Measurements from ENCODE around the gene ANKRD37. TPM values are rescaled to one million over a fixed set of nuclear protein-coding genes. Genes with fewer than 3 reads are reported as not detected.

Gene ANKRD37
- polyA plus RNA-seq, 4 donors = 7.4 to 12.7 (median 8.4) TPM

GRCh38 chr4:185412412-185412811, 15.8 kb downstream of the ANKRD37 start:
- Histone ChIP-seq H3K9me3 (ENCODE audit: control insufficient read depth in 2 of 2, insufficient read depth in 1 of 2, low read depth in 1 of 2, low read length in 1 of 2) (peaks cover 0 to 3% of the 10 kb centered on the region in 2 donors), H3K36me3 (ENCODE audit: control insufficient read depth in 3 of 3, insufficient read depth in 2 of 3, low read depth in 1 of 3, low read length in 3 of 3) (peaks cover 4 to 27% (median 6%) of the 10 kb centered on the region in 3 donors), H3K4me1 (ENCODE audit: control insufficient read depth in 3 of 3, insufficient read depth in 2 of 3, low read depth in 1 of 3, low read length in 2 of 3) (no peaks in the 10 kb centered on the region), H3K27ac (ENCODE audit: low read depth in 1 of 3, low read length in 2 of 3) (no peak overlapping the region), H3K27me3 (ENCODE audit: control insufficient read depth in 3 of 3, insufficient read depth in 3 of 3, low read length in 3 of 3) (no peaks in the 10 kb centered on the region), H3K4me3 (ENCODE audit: low read depth in 1 of 3, low read length in 3 of 3) (no peak overlapping the region)
- DNase-seq = no peak
- 88 to 97% (median 94%) methylated on average over 5 of the region's 5 CpGs for WGBS, 3 donors
- FAIRE-seq = no peak

GRCh38 chr4:185416955-185417354, 20.3 kb downstream of the ANKRD37 start:
- H3K4me3 ChIP-seq (ENCODE audit: low read depth in 1 of 3, low read length in 3 of 3) = no peak overlapping the region
- no peaks in the 10 kb centered on the region for H3K9me3 ChIP-seq (ENCODE audit: control insufficient read depth in 2 of 2, insufficient read depth in 1 of 2, low read depth in 1 of 2, low read length in 1 of 2)
- H3K27ac ChIP-seq (ENCODE audit: low read depth in 1 of 3, low read length in 2 of 3) = no peak overlapping the region
- no peaks in the 10 kb centered on the region for H3K27me3 ChIP-seq (ENCODE audit: control insufficient read depth in 3 of 3, insufficient read depth in 3 of 3, low read length in 3 of 3)
- FAIRE-seq (no peak), DNase-seq (no peak)
- H3K36me3 ChIP-seq (ENCODE audit: control insufficient read depth in 3 of 3, insufficient read depth in 2 of 3, low read depth in 1 of 3, low read length in 3 of 3) = peaks cover 5 to 14% (median 6%) of the 10 kb centered on the region in 3 donors
- no peaks in the 10 kb centered on the region for H3K4me1 ChIP-seq (ENCODE audit: control insufficient read depth in 3 of 3, insufficient read depth in 2 of 3, low read depth in 1 of 3, low read length in 2 of 3)

- WGBS, 3 donors = 68 to 84% (median 77%) methylated on average over 2 of the region's 2 CpGs
- H3K4me3 ChIP-seq (ENCODE audit: low read depth in 1 of 3, low read length in 3 of 3) = no peak overlapping the region
- no peaks in the 10 kb centered on the region for H3K9me3 ChIP-seq (ENCODE audit: control insufficient read depth in 2 of 2, insufficient read depth in 1 of 2, low read depth in 1 of 2, low read length in 1 of 2)
- FAIRE-seq (no peak), DNase-seq (no peak)
- H3K4me1 ChIP-seq (ENCODE audit: control insufficient read depth in 3 of 3, insufficient read depth in 2 of 3, low read depth in 1 of 3, low read length in 2 of 3) = peaks cover 0 to 7% (median 3%) of the 10 kb centered on the region in 3 donors
- no peaks in the 10 kb centered on the region for H3K27me3 ChIP-seq (ENCODE audit: control insufficient read depth in 3 of 3, insufficient read depth in 3 of 3, low read length in 3 of 3)
- peaks cover 2 to 6% (median 3%) of the 10 kb centered on the region in 3 donors for H3K36me3 ChIP-seq (ENCODE audit: control insufficient read depth in 3 of 3, insufficient read depth in 2 of 3, low read depth in 1 of 3, low read length in 3 of 3)
- H3K27ac ChIP-seq (ENCODE audit: low read depth in 1 of 3, low read length in 2 of 3) = no peak overlapping the region
Observed at GRCh38 chr4:185421366-185422124, 24.9 kb downstream of the ANKRD37 start.

GRCh38 chr4:185424905-185425646, 28.4 kb downstream of the ANKRD37 start:
- Histone ChIP-seq H3K27me3 (ENCODE audit: control insufficient read depth in 3 of 3, insufficient read depth in 3 of 3, low read length in 3 of 3) (no peaks in the 10 kb centered on the region), H3K4me1 (ENCODE audit: control insufficient read depth in 3 of 3, insufficient read depth in 2 of 3, low read depth in 1 of 3, low read length in 2 of 3) (peaks cover 0 to 7% (median 3%) of the 10 kb centered on the region in 3 donors), H3K4me3 (ENCODE audit: low read depth in 1 of 3, low read length in 3 of 3) (peak overlapping the region; percentile 66 to 97 (median 84)), H3K27ac (ENCODE audit: low read depth in 1 of 3, low read length in 2 of 3) (peak overlapping the region; percentile 77 to 97 (median 81)), H3K9me3 (ENCODE audit: control insufficient read depth in 2 of 2, insufficient read depth in 1 of 2, low read depth in 1 of 2, low read length in 1 of 2) (no peaks in the 10 kb centered on the region), H3K36me3 (ENCODE audit: control insufficient read depth in 3 of 3, insufficient read depth in 2 of 3, low read depth in 1 of 3, low read length in 3 of 3) (peaks cover 0 to 3% (median 2%) of the 10 kb centered on the region in 3 donors)
- 12 to 15% (median 15%) methylated on average over 13 of the region's 13 CpGs for WGBS, 3 donors
- DNase-seq = no peak
- FAIRE-seq = no peak

GRCh38 chr4:185425647-185426352, 29.2 kb downstream of the ANKRD37 start, which contains the start of gene UFSP2:
Gene UFSP2 (minus strand): TSS chr4:185425964. CDS start chr4:185425868, 96 bp downstream.
- WGBS, 3 donors = 0% methylated on average over 64 to 66 of the region's 66 CpGs

GRCh38 chr4:185426960-185427688, 30.5 kb downstream of the ANKRD37 start:
- Histone ChIP-seq H3K27me3 (ENCODE audit: control insufficient read depth in 3 of 3, insufficient read depth in 3 of 3, low read length in 3 of 3) (no peaks in the 10 kb centered on the region), H3K36me3 (ENCODE audit: control insufficient read depth in 3 of 3, insufficient read depth in 2 of 3, low read depth in 1 of 3, low read length in 3 of 3) (no peaks in the 10 kb centered on the region), H3K9me3 (ENCODE audit: control insufficient read depth in 2 of 2, insufficient read depth in 1 of 2, low read depth in 1 of 2, low read length in 1 of 2) (no peaks in the 10 kb centered on the region), H3K4me1 (ENCODE audit: control insufficient read depth in 3 of 3, insufficient read depth in 2 of 3, low read depth in 1 of 3, low read length in 2 of 3) (peaks cover 0 to 7% (median 3%) of the 10 kb centered on the region in 3 donors), H3K27ac (ENCODE audit: low read depth in 1 of 3, low read length in 2 of 3) (no peak overlapping the region), H3K4me3 (ENCODE audit: low read depth in 1 of 3, low read length in 3 of 3) (no peak overlapping the region)
- DNase-seq (no peak), FAIRE-seq (no peak)
- 87 to 90% (median 89%) methylated on average over 21 to 22 of the region's 22 CpGs for WGBS, 3 donors

More at GRCh38 chr4:185425647-185426352, 29.2 kb downstream of the ANKRD37 start, which contains the start of gene UFSP2:
- Histone ChIP-seq H3K27ac (ENCODE audit: low read depth in 1 of 3, low read length in 2 of 3) (peak within 1 kb of the TSS; percentile 77 to 97 (median 81)), H3K36me3 (ENCODE audit: control insufficient read depth in 3 of 3, insufficient read depth in 2 of 3, low read depth in 1 of 3, low read length in 3 of 3) (peaks cover 0 to 3% (median 2%) of the 10 kb centered on the region in 3 donors), H3K9me3 (ENCODE audit: control insufficient read depth in 2 of 2, insufficient read depth in 1 of 2, low read depth in 1 of 2, low read length in 1 of 2) (no peaks in the 10 kb centered on the region), H3K4me3 (ENCODE audit: low read depth in 1 of 3, low read length in 3 of 3) (peak within 1 kb of the TSS; percentile 66 to 97 (median 84)), H3K27me3 (ENCODE audit: control insufficient read depth in 3 of 3, insufficient read depth in 3 of 3, low read length in 3 of 3) (no peaks in the 10 kb centered on the region), H3K4me1 (ENCODE audit: control insufficient read depth in 3 of 3, insufficient read depth in 2 of 3, low read depth in 1 of 3, low read length in 2 of 3) (peaks cover 0 to 7% (median 3%) of the 10 kb centered on the region in 3 donors)
- no peak for FAIRE-seq
- peak; percentile 88 to 95 for DNase-seq

- no peak for DNase-seq
- H3K4me1 ChIP-seq (ENCODE audit: control insufficient read depth in 3 of 3, insufficient read depth in 2 of 3, low read depth in 1 of 3, low read length in 2 of 3) = peaks cover 0 to 7% (median 3%) of the 10 kb centered on the region in 3 donors
- H3K9me3 ChIP-seq (ENCODE audit: control insufficient read depth in 2 of 2, insufficient read depth in 1 of 2, low read depth in 1 of 2, low read length in 1 of 2) = no peaks in the 10 kb centered on the region
- WGBS, 3 donors = 44 to 66% (median 44%) methylated on average over 5 of the region's 5 CpGs
- no peak overlapping the region for H3K27ac ChIP-seq (ENCODE audit: low read depth in 1 of 3, low read length in 2 of 3)
- no peak overlapping the region for H3K4me3 ChIP-seq (ENCODE audit: low read depth in 1 of 3, low read length in 3 of 3)
- FAIRE-seq = no peak
- H3K36me3 ChIP-seq (ENCODE audit: control insufficient read depth in 3 of 3, insufficient read depth in 2 of 3, low read depth in 1 of 3, low read length in 3 of 3) = no peaks in the 10 kb centered on the region
- H3K27me3 ChIP-seq (ENCODE audit: control insufficient read depth in 3 of 3, insufficient read depth in 3 of 3, low read length in 3 of 3) = no peaks in the 10 kb centered on the region
Observed at GRCh38 chr4:185429660-185430059, 33.0 kb downstream of the ANKRD37 start.
